Measurements from ENCODE around the gene WNT7A.

Gene WNT7A

GRCh38 chr3:13852638-13853009, 27.2 kb downstream of the WNT7A start:
- no peak overlapping the region for H3K4me3 ChIP-seq (ENCODE audit: low read depth, low read length)
- no peak for TF ChIP-seq CTCF (IDR thresholded peaks at IDR 0.05; ENCODE audit: low read depth, low read length)
- no peak for DNase-seq (ENCODE audit: low read depth, low spot score)
- in situ Hi-C loops (cut with HindIII; ENCODE audit: low sequenced_read_pairs), result no loop called here

GRCh38 chr3:13851997-13852637, 27.8 kb downstream of the WNT7A start:
- TF ChIP-seq CTCF (IDR thresholded peaks at IDR 0.05; ENCODE audit: low read depth, low read length), result no peak
- no peak overlapping the region for H3K4me3 ChIP-seq (ENCODE audit: low read depth, low read length)
- in situ Hi-C loops (cut with HindIII; ENCODE audit: low sequenced_read_pairs), result no loop called here
- DNase-seq (ENCODE audit: low read depth, low spot score), result no peak

GRCh38 chr3:13851091-13851849, 28.6 kb downstream of the WNT7A start:
- in situ Hi-C loops (cut with HindIII; ENCODE audit: low sequenced_read_pairs), result no loop called here

GRCh38 chr3:13850161-13850945, 29.5 kb downstream of the WNT7A start:
- no peak for TF ChIP-seq CTCF (IDR thresholded peaks at IDR 0.05; ENCODE audit: low read depth, low read length)
- no peak for DNase-seq (ENCODE audit: low read depth, low spot score)

More at GRCh38 chr3:13851091-13851849, 28.6 kb downstream of the WNT7A start:
- TF ChIP-seq CTCF (IDR thresholded peaks at IDR 0.05; ENCODE audit: low read depth, low read length), result no peak
- H3K4me3 ChIP-seq (ENCODE audit: low read depth, low read length), result no peak overlapping the region
- no peak for DNase-seq (ENCODE audit: low read depth, low spot score)

GRCh38 chr3:13849018-13849417, 30.9 kb downstream of the WNT7A start:
- in situ Hi-C loops (cut with HindIII; ENCODE audit: low sequenced_read_pairs), result no loop called here
- TF ChIP-seq CTCF (IDR thresholded peaks at IDR 0.05; ENCODE audit: low read depth, low read length), result no peak
- H3K4me3 ChIP-seq (ENCODE audit: low read depth, low read length), result no peak overlapping the region
- no peak for DNase-seq (ENCODE audit: low read depth, low spot score)

More at GRCh38 chr3:13850161-13850945, 29.5 kb downstream of the WNT7A start:
- in situ Hi-C loops (cut with HindIII; ENCODE audit: low sequenced_read_pairs), result no loop called here
- H3K4me3 ChIP-seq (ENCODE audit: low read depth, low read length), result no peak overlapping the region

- in situ Hi-C loops (cut with HindIII; ENCODE audit: low sequenced_read_pairs), result no loop called here
- no peak overlapping the region for H3K4me3 ChIP-seq (ENCODE audit: low read depth, low read length)
- DNase-seq (ENCODE audit: low read depth, low spot score), result no peak
Measured at GRCh38 chr3:13846716-13847570, 32.9 kb downstream of the WNT7A start.

More at GRCh38 chr3:13846716-13847570, 32.9 kb downstream of the WNT7A start:
- no peak for TF ChIP-seq CTCF (IDR thresholded peaks at IDR 0.05; ENCODE audit: low read depth, low read length)
